Kasumi-1 (cell line): ENCODE data around the gene RELT.

ENCODE experiments used
- DNase-seq, 2 experiments: peaks; one replicate each; lab custom pipeline; 2025; lab: John Stamatoyannopoulos, UW

RELT gene

DNA sequence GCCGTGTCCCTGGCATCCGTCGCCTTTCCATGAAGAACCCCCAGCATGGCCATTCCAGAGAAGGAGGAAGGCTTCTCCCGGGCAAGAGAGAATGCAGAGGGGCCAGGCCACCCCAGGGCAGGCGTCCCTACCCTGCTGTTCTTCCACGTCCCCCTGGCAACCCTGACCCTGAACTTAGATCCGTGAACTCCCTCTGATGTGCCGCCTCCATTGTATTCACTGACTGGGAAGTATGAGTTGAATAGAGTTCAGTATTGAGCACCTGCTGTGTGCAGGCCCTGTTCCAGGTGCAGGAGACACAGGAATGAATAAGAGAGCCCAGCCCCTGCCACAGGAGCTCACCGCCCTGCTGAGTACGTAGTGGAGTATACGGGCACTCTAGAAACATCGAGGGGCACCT, 29.1 kb upstream of the RELT start:
- no peak for DNase-seq

DNA sequence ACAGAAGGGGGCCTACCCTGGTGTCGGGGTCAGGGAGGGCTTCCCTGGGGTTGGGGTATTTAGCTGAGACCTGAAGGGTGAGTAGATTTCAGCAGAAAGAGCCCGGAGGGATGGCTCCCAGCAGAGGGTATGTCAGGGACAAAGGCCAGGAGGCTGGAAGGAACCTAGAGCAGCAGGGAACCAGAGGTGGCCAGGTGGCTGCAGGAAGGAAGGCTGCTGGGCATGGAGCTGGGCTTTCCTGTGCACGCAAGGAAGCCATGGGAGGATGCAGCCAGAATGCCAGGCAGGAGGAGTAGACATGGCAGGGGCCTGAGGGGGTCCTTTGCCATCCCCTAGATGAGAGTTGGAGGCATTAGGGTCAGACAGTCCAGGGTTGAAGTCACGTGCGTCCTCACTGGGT, 27.4 kb upstream of the RELT start:
- no peak for DNase-seq

DNA sequence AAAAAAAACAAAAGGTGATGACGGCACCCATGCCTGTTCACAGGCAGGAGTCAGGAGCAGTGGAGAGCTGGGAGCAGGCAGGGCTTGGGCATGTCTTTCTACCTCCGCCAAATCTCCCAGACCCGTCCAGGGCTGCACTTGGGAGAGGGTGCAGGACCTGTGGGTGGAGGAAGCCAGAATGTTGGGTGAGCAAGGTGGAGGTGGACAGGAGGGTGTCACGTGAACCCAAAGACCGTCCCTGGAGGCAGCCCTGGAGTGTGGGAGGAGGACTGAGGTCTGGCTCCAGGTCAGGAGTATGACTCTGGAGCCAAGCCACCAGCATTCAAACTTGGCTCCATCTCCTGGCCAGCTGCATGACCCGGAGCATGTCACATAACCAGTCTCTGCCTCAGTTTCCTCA, 26.6 kb upstream of the RELT start:
- DNase-seq, result no peak

DNA sequence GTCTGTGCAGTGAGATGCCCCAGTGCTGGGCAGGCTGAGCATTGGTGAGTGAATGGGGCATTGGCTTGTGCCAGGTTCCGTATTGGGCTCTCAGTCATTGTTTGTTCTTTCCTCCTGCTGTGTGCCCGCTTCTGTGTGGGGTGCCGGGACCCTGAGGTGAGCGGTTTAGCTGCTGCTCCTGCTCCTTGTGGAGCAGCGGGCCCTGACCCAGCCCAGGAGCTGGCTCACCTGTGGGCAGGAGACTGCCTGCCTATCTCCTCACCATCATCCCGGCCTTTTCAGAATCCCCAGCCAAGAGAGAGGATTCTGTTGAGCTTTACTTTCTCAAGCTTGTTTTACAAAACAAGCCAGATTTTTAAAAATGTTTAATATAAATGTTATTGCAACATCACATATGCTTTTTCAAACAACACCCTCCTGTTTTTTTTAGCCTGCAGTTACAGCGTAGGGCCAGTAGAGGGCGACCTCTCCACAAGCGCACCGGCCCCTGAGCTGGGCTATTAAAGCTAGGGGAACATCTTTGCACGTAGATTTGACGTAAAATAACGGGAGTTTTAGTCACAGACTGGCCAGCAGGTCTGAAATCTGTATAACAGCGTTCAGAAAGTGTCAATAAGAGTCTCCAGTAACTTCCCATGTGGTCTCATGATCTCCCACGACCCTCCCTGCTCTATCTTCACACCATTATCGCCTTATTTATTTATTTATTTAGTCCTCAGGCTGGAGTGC, 25.1 kb upstream of the RELT start:
- peak; percentile 82 to 85 for DNase-seq

DNA sequence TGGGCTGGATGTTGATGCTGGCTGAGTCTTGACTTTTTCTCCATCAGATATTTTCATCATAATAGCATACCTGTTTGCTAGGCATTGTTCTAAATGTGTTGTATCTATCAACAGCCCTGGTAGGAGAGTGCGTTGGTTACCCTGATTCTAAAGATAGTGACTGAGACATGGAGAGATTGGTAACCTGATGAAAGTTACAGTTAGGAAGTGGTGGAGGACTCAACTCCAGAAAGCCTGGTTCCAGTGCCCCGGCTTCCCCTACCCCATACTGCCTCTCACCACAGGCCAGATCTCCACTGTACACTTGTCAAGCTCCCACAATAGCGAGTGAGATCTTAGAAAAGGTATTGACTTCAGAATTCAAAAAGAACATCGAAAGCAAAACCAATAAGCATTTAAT, 22.8 kb upstream of the RELT start:
- DNase-seq, result peak; percentile 17 to 20

DNA sequence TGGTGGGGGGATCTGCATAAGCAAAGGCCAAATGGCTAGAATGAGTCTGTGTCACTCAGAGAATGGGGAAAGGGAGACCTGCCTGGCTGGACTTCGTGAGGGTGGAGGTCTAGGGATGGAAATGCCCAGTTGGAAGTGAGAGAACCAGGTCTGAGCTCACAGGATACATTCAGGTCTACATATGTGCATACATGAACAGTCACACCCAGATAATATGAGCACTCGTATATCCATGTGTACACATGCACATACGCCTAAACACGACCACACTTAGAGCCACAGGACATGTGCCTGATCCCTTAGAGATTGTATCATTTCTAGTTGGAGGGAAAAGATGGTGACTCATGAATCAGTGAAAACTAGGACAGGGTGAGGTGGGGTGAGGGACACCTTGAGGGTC, 21.1 kb upstream of the RELT start:
- no peak for DNase-seq

DNA sequence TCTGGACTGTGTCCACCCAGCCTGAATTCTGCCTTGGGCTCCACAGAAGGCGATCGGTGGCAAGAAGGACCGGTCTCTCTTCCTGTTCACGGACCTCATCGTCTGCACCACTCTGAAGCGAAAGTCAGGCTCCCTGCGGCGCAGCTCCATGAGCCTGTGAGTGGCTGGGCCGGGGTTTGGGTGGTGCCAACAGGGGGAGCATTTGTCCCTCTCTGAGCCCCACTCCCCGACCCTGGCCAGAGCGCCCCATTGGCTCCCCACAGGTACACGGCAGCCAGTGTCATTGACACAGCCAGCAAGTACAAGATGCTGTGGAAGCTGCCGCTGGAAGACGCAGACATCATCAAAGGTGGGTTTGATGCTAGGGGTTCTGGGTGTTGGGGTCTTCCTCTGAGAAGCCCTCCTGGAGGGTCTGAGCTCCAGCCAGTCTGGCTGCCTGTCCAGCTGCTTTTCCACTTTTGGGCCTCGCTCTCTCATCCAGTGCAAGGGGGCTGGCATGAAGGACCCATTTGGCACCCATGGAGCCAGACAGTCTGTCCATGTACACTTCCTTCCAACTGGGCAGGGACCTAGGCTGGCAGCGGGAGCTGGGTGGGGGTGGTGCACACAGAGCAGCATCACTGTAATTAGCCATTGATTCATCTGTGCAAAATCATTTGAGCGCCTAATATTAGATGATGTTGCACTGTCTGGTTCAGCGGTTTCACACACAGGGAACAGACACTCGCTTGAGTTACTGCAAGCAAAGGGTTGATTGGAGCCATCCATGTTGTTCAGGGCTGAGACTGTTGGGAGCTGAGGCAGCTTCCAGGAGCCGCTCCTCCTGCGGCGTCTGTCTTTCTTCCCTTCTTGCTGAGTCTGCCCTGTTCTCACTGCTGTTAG, 19.0 kb upstream of the RELT start:
- no peak for DNase-seq

DNA sequence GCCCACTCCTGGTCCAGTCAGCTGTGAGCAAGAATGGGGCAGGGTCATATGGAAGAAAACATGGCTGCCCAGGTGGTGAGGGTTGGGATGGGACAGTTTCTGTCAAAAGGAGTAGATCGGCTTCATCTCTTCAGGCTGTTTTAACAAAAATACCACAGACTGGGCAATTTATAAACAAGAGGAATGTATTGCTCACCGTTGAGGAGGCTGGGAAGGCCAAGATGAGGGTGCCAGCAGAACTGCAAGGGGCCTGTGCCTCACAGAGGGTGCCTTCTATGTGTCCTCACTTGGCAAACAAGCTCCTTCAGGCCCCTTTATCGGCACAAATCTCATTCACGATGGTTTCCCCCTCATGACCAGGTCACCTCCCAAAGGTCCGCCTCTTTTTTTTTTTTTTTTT, 18.1 kb upstream of the RELT start:
- no peak for DNase-seq

DNA sequence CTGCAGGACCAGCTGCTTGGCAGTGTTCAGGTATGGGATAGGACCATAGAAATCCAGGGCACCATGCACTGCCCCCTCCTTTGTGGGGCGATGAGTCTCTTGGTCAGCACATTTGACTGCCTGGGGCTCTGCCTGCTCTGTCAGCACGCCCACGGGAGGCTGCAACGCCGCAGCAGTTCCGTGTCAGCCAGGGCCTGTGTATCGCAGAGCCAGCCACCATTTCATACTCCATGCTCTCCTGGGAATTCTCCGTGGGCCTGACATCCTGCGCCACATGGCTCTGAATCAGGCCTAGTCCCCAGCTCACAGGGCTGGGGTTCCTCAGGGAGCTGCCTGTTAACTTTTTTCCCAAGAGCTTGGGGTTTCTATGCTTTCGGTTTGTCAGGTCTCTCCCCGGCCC, 16.9 kb upstream of the RELT start:
- DNase-seq, result no peak

DNA sequence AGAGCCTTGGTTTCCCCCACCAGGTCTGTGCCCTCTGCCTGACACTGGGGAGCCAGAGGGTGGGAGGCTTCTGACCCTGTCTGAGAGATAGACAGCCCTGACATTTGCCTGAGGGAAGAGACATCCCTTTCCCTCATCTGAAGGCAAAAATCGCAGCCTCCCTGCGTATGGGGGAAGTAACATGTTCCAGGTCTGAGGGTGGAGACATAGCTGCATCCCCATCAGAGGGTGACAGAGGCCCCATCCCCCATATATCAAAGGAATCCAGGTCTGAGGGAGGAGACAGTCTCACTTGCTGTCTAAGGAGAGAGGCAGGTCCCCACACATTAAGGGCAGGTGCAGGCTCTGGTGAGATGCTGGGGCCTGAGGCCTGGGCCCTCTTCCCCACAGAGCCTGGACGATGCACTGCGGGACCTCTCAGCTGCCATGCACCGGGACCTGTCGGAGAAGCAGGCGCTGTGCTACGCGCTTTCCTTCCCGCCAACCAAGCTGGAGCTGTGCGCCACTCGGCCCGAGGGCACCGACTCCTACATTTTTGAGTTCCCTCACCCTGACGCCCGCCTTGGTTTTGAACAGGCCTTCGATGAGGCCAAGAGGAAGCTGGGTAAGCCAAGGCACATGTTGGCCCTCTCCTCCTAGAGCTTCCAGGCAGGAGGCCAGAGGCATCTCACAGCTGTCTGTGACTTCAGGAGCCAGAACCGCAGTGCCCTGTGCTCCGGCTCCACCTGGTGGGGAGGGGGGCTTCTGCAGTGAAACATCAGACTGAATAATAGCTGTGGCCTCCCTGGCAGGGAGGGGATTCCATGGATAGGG, 16.1 kb upstream of the RELT start:
- DNase-seq, result peak; percentile 51 to 63

DNA sequence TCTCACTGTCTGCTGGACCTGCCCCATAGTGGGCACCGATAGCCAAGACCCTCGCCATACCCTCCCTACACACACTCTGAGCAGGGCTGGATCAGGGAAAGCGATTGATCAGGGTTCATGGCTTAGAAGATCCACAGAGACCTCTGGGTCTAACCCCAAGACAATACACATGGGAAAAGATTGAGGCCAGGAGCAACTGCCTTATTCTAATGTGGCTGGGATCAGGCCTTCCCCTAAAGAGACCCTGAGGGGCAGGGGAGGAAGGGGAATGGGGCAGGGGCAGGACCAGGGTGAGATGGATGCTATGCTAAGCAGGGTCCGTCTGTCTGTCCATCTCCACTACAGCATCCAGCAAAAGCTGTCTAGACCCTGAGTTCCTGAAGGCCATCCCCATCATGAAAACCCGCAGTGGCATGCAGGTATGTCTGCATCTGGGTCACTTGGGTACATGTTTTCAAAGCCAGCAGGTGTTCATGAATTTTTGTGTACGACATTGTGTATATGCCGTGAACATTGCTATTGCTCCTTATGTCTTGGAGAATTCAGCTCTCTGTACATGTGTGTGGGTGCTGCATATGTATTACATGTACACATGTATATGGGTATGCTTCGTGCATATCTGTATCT, 15.3 kb upstream of the RELT start:
- no peak for DNase-seq

DNA sequence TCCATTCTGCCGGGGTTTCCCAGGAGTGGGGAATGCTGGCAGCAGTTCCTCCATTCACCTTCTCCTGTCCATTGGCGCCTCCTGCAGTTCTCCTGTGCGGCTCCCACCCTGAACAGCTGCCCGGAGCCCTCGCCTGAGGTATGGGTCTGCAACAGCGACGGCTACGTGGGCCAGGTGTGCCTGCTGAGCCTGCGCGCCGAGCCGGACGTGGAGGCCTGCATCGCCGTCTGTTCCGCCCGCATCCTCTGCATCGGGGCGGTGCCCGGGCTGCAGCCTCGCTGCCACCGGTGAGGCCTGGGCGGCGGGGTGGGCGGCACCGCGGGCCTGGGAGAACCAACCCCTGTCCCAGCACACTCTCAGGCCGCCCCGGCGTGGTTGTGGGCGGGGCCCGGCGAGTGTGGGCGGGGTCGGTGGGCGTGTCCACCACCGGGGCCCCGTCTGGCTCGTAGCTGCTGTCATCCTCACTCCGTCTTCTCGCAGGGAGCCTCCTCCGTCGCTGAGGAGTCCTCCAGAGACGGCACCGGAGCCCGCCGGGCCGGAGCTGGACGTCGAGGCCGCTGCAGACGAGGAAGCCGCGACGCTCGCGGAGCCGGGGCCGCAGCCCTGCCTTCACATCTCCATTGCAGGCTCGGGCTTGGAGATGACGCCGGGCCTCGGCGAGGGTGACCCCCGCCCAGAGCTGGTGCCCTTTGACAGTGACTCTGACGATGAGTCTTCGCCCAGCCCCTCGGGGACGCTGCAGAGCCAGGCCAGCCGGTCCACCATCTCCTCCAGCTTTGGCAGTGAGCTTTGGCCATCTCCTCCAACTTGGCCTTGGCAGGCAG, 14.0 kb upstream of the RELT start:
- no peak for DNase-seq

DNA sequence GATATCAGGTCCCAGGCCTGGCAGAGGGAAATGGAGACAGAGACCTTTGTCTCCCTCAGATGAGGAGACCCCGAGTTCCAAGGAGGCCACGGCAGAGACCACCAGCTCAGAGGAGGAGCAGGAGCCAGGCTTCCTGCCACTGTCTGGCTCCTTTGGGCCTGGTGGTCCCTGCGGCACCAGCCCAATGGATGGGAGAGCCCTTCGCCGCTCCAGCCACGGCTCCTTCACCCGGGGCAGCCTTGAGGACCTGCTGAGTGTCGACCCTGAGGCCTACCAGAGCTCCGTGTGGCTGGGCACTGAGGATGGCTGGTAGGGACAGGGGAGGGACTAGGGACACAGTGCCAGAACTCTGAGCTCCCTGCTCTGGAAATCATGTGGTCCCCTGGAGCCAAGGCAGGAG, 13.1 kb upstream of the RELT start:
- no peak for DNase-seq

DNA sequence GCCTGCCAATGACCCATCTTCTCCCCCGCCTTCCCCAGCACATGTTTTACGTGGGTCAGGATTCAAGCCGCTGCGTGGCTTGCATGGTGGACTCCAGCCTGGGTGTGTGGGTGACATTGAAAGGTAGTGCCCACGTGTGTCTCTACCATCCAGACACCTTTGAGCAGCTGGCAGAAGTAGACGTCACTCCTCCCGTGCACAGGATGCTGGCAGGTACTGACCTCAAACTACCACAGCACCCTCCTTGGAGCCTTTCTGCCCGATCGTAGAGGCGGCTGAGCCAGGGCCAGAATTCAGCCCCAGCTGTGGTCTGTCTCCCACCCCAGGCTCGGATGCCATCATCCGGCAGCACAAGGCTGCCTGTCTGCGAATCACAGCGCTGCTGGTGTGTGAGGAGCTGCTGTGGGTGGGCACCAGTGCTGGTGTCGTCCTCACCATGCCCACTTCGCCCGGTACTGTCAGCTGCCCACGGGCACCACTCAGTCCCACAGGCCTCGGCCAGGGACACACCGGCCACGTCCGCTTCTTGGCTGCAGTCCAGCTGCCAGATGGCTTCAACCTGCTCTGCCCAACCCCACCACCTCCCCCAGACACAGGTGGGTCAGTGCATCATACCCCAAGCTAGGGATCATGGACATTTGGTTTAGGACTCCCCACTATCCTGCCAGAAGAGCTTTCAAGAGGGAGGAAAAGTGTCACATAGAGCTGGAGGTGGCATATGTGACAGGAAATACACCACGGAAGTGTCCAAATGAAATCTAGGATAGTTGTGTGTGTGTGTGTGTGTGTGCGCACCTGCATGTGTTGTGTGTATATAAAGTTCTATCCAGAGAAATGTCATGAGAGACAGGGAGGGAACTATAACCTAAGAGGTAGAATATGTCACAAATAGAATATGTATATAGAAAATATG, 10.6 kb upstream of the RELT start:
- DNase-seq, result no peak

DNA sequence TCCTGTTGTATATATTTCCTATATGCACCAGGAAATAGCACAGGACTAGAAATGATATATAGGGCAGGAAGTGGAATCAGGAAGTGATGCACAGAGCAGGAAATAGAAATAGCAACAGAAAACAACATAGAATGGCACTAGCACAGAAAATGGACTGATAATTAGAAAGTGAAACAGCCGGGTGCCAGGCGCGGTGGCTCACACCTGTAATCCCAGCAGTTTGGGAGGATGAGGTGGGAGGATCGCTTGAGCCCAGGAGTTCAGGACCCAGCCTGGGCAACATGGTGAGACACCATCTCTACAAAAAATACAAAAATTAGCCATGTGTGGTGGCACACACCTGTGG, 10.0 kb upstream of the RELT start:
- DNase-seq, result peak in 1 of 2 experiments; percentile 12

DNA sequence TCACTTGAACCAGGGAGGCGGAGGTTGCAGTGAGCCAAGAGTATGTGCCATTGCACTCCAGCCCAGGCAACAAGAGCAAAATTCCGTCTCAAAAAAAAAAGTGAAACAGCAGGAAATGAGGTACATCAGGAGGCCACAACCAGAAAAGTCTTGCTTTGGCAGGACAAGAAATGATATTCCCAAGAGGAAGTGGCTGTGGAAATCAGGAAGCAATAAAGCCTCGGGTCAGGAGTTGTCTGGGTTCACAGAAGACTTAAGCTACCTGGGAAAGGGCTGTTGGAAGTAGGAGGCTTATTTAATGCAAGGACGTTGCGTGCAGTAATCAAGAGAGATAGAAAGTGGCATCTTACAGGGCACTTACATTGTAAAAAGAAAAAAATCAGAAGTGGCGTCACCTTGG, 9.2 kb upstream of the RELT start:
- DNase-seq, result no peak

DNA sequence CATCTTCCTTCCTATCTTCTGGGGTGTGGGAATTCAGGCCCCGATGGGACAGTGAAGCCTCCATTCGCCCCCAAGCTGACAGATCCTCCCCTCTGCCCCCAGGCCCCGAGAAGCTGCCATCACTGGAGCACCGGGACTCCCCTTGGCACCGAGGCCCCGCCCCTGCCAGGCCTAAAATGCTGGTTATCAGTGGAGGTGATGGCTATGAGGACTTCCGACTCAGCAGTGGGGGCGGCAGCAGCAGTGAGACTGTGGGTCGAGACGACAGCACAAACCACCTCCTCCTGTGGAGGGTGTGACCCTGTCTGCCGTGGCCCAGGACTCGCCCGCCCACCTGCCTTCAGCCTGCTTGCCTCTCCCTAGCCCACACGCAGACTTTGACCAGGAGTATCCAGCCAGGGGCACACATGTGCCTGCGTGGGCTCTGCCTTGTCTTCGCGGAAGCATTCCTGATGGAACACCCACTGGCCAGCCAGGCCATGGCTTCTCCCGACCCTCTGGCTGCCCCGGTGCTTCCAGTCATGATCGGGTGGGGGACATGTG, 8.6 kb upstream of the RELT start:
- no peak for DNase-seq

DNA sequence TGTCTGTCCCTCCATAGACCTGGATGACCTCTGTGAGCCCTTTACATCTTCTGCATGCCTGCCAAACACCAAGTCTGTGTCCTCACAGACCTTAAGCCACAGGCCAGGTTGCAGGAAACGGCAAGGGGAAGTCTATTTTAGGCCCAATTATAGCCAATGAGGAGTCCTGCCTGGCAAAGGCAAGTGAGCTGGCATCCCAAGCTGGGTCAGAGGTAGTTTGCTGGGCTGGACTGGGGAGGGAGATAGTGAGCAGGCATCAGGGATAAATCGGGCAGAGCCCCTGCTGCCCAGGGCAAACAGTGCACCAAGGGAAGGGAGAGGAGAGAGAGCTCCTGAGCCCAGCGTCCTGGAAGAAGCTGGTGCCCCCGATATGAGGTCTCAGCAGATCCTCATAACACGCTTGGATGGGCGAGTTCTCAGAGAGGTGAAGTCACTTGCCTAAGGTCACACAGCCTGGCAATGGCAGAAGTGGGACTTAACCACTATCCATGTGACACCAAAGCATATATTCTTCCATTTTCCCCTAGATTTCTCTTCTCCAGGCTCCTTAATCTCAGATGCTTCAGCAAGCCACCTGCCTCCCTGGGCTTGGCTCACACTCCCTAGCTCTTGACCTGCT, 3.7 kb upstream of the RELT start:
- DNase-seq, result peak; percentile 43 to 55

DNA sequence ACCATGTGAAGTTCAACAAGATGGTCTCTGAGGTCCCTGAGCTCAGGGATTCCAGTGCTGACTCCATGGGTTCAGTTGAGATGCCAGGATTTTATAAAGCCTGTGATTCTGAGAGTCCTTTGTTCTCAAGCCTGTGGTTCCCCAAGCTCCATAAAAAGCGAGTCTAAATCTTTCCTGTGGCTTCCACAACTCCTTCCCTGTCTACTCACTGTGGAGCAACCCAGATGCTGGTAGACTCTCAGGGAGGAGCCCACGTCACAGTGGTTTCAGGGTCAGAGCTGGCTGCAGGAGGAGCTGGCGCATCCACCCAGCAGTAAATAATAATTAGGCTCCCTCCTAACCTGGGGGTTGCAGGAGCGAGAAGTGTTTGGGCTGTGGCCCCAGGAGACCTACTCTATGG, 2.0 kb upstream of the RELT start:
- DNase-seq, result no peak

DNA sequence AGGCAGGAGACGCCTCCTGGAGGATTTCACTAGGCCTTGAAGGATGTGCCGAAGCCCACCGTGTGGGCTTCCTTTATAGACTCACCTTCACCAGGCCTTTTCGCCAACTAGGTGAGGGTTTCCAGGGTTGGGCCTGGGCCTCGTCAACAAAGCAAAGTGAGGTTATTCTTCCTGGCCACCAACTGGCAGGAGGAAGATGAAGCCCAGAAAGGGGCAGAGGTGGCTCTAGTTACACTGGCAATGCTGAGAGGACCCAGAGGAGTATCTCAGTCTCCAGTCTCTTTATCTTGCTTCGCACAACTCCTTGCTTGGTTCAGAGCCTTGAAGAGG, 404 bp upstream of the RELT start:
- DNase-seq, result no peak
